H54 (cell line): ENCODE data around the gene DOCK6.

Experiments used
- DNase-seq: peaks from one replicate; pipeline ENCODE4 v3.0.0; 2011; ENCODE audit warnings: low spot score, mixed read lengths; ENCODE audit not compliant: insufficient read length
- FAIRE-seq: peaks from 3 replicates; lab custom pipeline; 2011; peaks lifted over from hg19 to GRCh38; lab: Jason Lieb, UNC
- POLR2A ChIP-seq: IDR thresholded peaks from 2 replicates; pipeline ENCODE4 v1.6.1; 2011; ENCODE audit warnings: low read depth, mild to moderate bottlenecking, low read length

The DOCK6 gene

DNA sequence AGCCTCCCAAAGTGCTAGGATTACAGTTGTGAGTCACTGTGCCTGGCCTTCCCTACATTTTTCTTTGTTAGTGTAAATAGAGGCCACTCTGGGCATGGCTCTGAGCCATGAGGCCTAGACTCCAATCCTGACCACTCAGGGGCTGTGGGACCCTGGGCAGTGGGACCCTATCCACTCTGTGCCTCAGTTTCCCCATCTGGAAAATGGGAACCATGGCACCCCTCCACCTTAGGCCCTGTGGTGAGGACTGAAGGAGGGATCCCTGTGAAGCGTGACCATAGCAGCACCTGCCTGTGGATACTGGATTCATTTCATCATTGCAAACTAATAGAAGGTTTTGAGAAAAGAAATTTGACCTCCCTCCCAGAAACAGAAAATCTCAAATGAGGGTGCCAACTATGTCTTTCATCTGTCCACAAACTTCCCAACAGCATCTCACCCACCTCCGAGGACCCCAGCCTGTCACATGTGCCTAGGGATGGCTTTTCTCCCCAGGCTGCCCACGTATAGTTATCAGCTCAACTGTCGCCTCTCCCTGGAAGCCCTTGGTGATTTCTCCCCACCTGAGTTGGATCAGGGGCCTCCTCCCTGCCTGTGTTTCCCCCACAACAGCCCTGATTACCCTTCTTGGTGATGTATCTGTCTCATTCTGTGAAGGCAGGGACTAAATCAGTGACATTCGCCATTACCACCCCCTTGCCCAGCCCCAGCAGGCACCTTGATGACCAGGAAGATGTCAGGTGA is 17.3 kb downstream of the DOCK6 start:
- DNase-seq (no peak), FAIRE-seq (no peak)
- no peak for TF ChIP-seq POLR2A

DNA sequence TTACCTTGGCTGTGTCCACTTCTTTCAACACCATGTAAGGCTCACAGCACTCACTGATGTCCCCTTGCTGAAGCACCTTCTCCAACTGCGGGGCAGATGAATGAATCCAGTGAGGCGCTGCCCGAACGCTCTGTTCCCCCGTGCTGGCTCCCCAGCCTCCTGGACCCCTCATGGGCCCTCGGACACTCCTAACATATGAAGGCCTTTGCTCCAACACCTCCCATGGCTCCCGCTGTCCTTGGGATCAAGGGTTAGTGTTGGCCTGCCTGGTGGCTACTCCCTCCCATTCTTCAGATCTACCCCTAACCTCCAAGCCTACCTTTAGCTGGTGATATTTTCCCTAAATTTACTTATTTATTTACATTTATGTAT is 18.5 kb downstream of the DOCK6 start:
- no peak for TF ChIP-seq POLR2A
- no peak for DNase-seq
- no peak for FAIRE-seq

DNA sequence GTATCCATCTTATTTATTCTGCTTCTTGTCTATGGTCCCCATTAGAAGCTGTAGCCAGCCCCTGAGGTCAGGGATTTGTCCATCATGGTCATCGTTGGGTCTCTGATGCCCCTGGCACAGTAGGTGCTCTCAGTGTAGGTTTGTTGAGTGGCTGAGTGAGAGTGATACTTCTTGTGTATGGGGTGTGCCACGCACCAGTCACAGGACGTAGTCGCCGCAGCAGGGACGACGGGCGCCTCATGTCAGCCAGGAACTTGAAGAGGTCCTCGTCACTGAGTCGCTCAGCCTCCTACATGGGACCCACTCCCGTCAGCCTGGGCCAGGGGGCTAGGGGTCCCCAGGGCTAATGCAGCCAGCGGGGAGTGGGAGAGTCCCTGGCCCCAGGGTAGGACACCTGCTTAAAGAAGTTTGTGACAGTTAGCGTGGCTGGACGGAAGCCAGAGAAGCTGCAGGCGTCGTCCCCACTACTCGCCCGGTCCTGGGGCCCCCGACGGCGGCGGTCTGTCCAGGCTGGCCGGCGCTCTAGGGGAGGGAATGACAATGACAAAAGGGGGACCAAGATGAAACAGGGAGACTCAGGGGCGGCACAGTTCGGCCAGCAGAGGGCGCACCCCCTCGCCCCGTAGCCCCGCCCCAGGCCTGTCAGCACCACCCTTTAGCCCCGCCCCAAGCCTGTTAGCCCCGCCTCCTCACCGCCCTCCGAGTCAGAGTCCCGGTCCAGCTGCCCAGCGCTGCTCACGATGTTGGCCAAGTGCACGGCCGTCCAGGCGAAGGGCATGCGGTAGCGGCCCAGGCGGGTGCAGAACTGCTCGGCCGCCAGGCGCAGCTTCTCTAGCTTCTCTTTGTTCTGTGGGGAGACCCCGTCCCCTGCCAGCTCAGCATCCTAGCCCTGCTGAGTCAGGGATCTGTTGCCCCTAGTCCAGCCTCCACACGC is 19.2 kb downstream of the DOCK6 start:
- DNase-seq (peak; percentile 98), FAIRE-seq (no peak)
- no peak for TF ChIP-seq POLR2A

DNA sequence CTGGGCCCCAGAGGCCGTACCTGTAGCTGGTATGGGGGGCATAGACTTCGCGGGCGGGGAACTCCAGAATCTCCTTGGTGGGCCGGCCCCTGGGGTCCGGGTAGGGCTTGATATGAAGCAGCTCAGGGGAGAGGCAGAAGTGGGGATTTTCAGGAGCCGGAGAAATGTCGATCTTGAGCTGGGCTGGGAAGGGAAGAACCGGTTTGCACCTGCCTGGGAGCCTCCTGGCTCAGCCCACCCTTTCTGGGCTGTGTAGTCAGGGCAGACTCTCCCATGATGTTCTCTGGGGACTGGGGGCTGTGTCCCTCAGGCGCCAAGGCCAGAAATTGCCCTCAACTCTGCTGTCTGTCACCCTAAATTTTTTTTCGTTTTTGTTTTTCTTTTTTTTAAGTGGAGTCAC is 20.3 kb downstream of the DOCK6 start:
- FAIRE-seq (no peak), DNase-seq (no peak)
- no peak for TF ChIP-seq POLR2A

DNA sequence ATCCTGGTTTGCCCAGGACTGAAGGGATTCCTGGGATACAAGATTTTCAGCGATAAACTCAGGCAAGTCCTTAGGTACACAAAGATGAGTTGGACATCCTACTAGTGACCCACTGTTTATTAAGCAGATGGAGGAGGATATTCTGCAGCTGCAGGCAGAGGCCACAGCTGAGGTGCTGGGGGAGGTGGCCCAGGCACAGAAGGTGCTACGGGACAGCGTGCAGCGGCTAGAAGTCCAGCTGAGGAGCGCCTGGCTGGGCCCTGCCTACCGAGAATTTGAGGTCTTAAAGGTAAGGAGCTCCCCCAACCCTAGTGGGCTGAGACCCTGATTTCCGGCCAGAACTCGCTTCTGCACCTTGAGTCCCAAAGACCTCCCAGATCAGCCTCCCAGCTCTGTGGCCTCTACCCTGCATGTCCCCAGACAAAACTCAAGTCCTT is 22.3 kb downstream of the DOCK6 start:
- no peak for TF ChIP-seq POLR2A
- FAIRE-seq (no peak), DNase-seq (no peak)

DNA sequence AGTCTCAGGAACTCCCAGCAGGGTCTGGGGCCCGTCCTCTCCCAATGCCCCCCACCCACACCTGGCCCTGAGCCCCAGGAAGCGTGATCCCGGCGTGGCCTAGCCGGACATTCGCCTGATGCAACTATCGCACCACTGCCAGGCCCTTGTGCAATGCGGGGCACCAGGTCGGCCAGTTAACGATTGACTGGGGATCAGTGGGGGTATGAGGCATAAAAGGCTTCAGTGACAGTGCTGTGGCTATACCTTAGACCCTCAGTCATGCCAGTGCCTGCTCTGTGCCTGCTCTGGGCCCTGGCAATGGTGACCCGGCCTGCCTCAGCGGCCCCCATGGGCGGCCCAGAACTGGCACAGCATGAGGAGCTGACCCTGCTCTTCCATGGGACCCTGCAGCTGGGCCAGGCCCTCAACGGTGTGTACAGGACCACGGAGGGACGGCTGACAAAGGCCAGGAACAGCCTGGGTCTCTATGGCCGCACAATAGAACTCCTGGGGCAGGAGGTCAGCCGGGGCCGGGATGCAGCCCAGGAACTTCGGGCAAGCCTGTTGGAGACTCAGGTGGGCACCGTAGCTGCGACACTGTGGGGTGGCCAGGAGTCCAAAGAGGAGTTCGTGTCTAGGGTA is 22.8 kb downstream of the DOCK6 start, which contains the start of gene ANGPTL8:
TSS of gene ANGPTL8 (plus strand) at position 243 of the 624 bp plus-strand sequence. CDS start at position 262, 19 bp downstream.
- TF ChIP-seq POLR2A = no peak
- no peak for FAIRE-seq
- no peak for DNase-seq

DNA sequence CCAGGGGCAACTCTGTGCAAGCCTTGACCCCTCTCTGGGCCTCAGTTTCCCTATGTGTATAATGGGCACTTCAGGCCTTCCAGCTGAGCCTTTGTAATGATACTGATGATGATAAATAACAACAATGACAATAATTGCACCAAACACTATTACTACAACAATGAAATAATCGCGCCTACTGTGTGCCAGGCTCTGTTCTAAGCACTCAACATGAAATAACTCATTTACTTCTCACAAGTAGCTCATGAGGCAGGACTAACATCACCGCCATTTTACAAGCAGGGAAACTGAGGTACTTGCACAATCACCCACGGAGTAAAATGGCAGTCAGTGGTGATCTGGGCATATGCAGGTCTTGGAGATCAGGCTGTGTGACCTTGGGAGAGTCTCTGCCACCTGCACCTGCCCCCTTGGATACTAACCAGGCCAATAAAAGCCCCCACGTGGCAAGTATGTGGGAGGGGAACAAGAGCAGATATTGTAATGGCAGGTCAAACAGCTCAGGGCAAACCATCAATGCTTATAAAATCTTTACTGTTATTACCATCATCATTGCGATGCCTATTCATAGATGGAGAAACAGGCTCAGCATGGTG is 23.4 kb downstream of the DOCK6 start:
- no peak for DNase-seq
- FAIRE-seq = no peak
- TF ChIP-seq POLR2A = no peak

DNA sequence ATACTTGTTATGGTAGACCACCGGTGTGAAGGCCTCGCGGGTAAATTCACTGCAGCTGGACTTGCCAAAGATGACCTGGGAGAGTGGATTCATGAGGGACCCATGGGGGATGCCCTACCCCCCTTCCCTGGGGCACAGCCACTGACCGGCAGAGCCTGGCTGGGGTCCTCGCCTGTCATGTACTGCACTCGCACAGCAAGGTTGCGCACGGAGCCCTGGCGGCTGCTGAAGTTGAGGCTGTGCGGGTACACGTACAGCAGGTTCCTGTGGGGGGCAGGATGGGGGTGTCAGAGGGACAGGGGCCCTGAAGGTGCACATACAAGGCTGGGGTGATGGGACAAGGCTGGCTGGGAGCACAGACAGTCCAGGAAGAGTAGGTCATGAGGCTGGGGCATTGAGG is 24.3 kb downstream of the DOCK6 start:
- no peak for DNase-seq
- no peak for FAIRE-seq
- no peak for TF ChIP-seq POLR2A

DNA sequence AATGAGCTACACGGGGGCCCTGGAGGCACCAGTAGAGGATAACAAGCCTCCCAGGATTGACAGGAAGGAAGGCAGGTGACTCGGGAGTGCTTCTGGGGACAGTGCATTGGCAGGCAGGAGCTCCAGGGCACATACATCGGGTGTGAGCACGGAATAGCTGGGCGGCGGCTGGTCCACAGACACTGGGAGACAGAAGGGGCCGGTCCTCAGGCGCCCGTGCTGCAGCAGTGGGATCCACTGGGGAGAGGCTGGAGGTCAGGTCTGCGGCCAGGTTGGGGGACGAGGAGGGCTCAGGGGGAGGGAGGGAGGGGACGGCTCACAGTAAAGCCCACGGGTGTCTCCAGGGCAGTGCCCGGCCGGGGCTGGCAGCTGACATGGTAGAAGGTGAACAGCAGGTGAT is 25.0 kb downstream of the DOCK6 start:
- no peak for TF ChIP-seq POLR2A
- no peak for FAIRE-seq
- DNase-seq = no peak

DNA sequence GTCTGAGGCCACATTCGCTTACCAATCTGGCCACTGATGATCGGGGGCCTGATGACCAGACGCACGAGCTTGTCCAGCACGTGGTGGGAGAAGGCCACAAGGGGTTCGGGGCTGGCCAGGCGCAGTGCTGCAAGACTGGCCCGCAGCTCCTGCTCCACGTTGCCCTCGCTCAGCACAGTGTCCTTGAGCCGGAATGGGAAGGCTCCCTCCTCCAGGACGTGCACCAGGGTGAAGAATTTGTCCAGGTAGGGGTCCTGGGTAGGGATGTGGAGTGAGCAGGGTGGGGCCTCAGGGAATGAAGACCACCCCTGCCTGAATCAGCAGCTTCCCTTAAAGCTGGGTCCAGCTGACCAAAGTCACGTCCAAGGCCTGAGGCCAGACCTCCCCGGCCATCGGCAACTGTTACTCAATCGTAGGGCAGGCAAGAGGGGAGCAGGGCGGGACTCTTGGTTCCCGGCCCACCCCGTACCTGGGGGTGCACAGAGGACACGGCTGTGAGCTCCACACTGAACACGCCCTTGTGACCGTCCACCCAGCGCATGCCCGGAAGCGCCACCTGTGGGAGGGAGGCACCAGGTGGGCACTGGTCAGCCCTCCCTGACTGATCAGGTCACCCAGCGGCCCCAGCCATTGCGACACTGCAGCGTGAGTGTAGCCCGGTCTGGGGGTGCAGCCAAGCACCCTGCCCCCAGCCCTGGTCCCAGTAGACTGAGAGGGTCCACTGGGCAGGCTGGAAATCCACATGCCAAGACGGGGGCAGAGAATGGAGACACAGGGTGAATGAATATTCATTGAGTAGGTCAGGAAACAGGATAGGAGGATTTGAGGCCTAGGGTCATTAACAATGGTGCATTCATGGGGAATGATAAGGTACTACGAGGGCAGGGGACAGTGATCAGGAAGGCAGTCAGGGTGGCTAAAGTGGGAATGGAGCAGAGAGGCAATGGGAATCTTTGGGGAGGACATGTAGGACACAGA is 25.7 kb downstream of the DOCK6 start:
- no peak for DNase-seq
- no peak for TF ChIP-seq POLR2A
- FAIRE-seq = no peak

DNA sequence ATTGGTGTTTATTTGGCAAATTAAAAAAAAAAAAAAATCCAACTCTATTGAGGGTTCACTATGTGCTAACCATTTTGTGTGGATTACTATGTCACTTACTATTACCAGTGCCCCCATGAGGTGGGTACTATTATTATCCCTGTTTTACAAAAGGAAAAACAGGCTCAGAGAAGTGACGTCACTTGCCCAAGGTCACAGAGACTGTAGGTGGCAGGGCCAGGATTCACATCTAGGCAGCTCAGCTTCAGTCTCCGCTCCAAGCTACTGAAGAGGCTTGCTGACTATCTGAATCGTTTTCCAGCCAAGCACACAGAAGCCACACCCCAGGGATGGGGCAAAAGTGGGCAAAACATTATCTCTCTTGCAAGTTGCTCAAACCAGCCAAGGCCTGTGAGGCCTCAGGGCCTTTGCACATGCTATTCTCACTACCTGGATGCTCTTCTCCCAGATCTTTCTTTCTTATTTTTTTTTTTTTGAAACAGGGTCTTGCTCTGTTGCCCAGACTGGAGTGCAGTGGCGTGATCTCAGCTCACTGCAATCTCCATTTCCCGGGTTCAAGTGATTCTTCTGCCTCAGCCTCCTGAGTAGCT is 27.7 kb downstream of the DOCK6 start:
- no peak for TF ChIP-seq POLR2A
- no peak for DNase-seq
- no peak for FAIRE-seq

DNA sequence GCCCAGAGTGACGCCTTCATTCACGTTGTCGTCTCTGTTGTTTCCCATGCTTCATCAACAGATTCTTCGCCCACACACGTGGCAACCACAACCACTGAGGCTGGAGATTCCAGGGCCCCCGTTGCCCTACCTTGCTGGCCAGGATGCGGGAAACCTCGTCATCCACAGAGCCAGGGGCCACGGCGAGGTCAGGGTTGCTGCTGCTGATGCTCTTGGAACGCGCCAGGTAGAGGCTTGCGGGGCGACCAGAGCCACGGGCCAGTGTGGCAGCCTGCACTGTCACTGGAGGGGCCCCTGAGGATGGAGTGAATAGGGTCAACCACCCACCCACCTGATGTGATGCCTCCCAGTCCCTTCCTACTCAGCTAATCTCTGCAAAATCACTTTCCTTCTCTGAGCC is 29.3 kb downstream of the DOCK6 start:
- DNase-seq (no peak), FAIRE-seq (no peak)
- no peak for TF ChIP-seq POLR2A
